Fibroblast of villous mesenchyme (primary cell): ENCODE data around the gene TRPC1. TPM values are rescaled to one million over a fixed set of nuclear protein-coding genes. Genes with fewer than 3 reads are reported as not detected.
"Not testable (repeated sequence)": the region's sequence is repeated elsewhere in the genome, so short reads cannot be mapped to it uniquely, and the experiment has no call there.

ENCODE experiments used
- DNase-seq: peaks from one replicate; pipeline ENCODE4 v3.0.0-alpha.2; 2010; ENCODE audit warnings: low read depth
- H3K4me3 ChIP-seq: 2 replicates; pipeline ENCODE4 v1.5.1; 2011; ENCODE audit warnings: low read depth, mild to moderate bottlenecking, low read length
- CTCF ChIP-seq: IDR thresholded peaks from 2 replicates; pipeline ENCODE4 v1.5.1; 2012; ENCODE audit warnings: low read depth, mild to moderate bottlenecking, low read length; ENCODE audit not compliant: insufficient read depth
- total RNA-seq: library from RNA; depleted of rRNA; stranded (reverse); fragments of >200 nt; gene quantifications from 2 replicates; pipeline ENCODE4 v1.2.3, GENCODE V29; 2012

The TRPC1 gene
- total RNA-seq, 1 donor, result 33.2 TPM

DNA sequence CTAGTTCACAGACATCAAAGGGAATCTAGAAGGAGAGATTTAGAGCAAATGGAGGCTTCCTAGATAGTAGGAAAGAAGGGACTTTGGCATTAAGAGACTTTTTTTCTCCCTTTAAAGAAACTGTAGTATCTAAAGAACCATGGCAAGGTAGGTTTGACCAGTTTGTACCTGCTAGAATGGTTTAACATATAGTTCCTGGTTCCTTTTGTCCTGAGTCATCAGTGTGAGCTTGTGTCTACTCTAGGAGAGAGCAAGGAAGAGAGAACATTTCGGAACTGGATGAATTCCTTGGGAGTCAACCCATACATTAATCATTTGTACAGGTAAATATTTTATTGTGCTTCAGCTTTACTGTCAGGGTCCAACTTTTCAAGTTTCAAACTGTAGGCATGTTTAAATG lies 29.6 kb upstream of the TRPC1 start:
- DNase-seq, result no peak
- no peak for TF ChIP-seq CTCF
- H3K4me3 ChIP-seq, result no peak overlapping the region

DNA sequence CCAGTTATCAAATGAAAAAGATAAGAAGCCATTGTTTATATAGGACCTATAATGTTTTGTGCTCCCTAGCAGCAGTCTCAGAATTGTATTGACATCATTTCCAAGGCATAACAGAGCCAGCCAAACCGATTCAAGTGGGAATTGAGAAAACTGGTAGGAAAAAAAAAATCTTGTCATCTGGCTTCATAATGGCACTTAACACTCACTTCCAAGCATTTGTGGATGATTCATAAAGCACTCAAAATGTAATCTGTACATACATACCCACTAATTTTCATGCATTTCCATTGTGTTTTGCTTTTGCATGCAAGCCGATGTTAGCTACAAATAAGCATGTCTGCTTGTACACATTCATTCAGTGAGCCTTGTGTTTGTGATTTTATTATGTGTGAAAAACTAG lies 18.6 kb upstream of the TRPC1 start:
- no peak for DNase-seq
- H3K4me3 ChIP-seq, result no peak overlapping the region
- no peak for TF ChIP-seq CTCF

GRCh38 chr3:142706321-142707127 lies 17.3 kb upstream of the TRPC1 start:
- DNase-seq, result no peak
- no peak overlapping the region for H3K4me3 ChIP-seq
- no peak for TF ChIP-seq CTCF

DNA sequence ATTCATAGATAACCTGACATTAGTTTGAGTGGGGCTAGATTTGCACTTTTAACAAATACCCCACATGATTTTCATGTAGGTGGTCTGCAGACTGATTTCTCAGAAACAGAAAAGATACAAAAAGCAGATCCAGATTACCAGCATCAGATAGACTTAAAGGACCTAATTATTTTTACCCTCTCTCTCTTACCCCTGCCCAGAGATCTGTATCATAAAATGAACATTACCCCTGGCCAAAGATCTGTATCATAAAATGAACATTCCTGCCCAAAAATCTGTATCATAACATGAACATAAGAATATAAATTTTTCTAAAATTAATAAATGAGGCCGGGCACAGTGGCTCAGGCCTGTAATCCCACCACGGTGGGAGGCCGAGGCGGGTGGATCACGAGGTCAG lies 14.6 kb upstream of the TRPC1 start:
- no peak overlapping the region for H3K4me3 ChIP-seq
- DNase-seq, result no peak
- TF ChIP-seq CTCF, result no peak

DNA sequence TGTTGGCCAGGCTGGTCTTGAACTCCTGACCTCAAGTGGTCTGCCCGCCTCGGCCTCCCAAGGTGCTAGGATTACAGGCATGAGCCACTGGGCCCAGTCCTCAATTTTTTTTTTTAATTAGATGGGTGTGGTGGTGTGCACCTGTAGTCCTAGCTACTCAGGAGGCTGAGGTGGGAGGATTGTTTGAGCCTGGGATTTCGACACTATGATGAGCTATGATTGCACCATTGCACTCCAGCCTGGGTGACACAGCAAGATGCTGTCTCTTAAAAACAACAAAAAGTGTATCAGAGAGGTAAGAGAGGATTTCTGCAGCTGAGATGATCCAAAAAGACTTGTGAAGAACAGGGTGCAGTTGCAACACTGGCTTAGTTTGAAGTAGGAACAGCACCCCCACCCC lies 9.0 kb upstream of the TRPC1 start:
- DNase-seq, H3K4me3 ChIP-seq: not testable (repeated sequence)

DNA sequence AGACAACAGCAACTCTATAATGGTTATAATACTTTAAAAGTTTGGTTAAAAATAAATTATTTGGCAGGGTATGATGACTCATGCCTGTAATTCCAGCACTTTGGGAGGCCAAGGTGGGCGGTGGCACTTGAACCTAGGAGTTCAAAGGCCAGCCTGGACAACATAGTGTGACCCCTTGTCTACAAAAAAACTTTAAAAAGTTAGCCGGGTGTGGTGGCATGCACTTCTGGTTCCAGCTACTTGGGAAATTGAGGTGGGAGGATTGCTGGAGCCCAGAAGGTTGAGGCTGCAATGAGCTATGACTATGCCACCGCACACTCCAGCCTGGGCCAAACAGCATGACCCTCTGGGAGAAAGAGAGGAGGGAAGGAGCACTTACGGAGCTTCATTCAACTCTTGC lies 7.7 kb upstream of the TRPC1 start:
- DNase-seq, result no peak
- TF ChIP-seq CTCF, result no peak
- H3K4me3 ChIP-seq, result no peak overlapping the region

DNA sequence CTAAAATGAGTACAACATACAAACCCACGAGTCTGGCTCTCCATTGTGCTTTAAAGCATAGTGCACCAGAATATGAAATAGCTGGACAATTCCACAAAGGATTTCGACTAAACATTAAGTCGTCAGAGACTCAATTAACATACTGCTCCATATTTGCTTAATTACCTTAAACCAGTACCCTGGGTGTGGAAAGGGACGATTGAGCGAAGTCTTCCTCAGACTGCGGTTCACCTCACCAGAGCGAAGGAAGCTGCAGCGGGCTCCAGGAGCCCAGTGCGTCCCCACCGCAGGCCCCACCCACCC lies 218 bp upstream of the TRPC1 start:
- H3K4me3 ChIP-seq, result peak overlapping the region; percentile 82
- no peak for TF ChIP-seq CTCF
- no peak for DNase-seq
